NT2/D1 (cell line): ENCODE results near the gene IBSP.

Experiments
- SUZ12 ChIP-seq: IDR thresholded peaks from 2 replicates; pipeline ENCODE4 v1.6.1; 2011; ENCODE audit not compliant: insufficient read length, insufficient read depth; ENCODE audit errors: extremely low read depth
- YY1 ChIP-seq: IDR thresholded peaks from 2 replicates; pipeline ENCODE4 v1.6.1; 2011; ENCODE audit not compliant: insufficient read length, insufficient read depth

GRCh38 chr4:87846226-87846625 is 46.9 kb downstream of the IBSP start:
- no peak for TF ChIP-seq YY1
- no peak for TF ChIP-seq SUZ12
